Brain microvascular endothelial cell (primary cell): Measurements from ENCODE around the gene KRTAP10-4.

Experiments
- DNase-seq: peaks from one replicate; pipeline ENCODE4 v3.0.0-alpha.2; 2020
- H3K27ac ChIP-seq: fragments of 250-450 bp; sonication (Bioruptor Pico); 2 replicates; pipeline ENCODE4 v1.5.1; 2020; ENCODE audit warnings: mild to moderate bottlenecking, moderate library complexity
- H3K27me3 ChIP-seq: fragments of 250-450 bp; sonication (Bioruptor Pico); replicated peaks from 2 replicates; pipeline ENCODE4 v1.5.1; 2020; ENCODE audit warnings: mild to moderate bottlenecking
- H3K36me3 ChIP-seq: fragments of 250-450 bp; sonication (Bioruptor Pico); replicated peaks from 2 replicates; pipeline ENCODE4 v1.5.1; 2020; ENCODE audit warnings: mild to moderate bottlenecking
- H3K4me3 ChIP-seq: 2 replicates; pipeline ENCODE4 v1.5.1; 2011; ENCODE audit warnings: low read depth, mild to moderate bottlenecking, control low read depth, low read length, moderate library complexity
- CTCF ChIP-seq: IDR thresholded peaks from 2 replicates; pipeline ENCODE4 v1.5.1; 2011; ENCODE audit warnings: low read depth, mild to moderate bottlenecking, moderate library complexity, low read length, control low read depth, inconsistent platforms; ENCODE audit errors: missing control alignments
- in situ Hi-C: cut with HindIII; loops from 2 replicates; pipeline ENCODE4 v1.10.0; 2017; ENCODE audit warnings: low sequenced_read_pairs, low pct_ligation_motif_present

Gene KRTAP10-4

GRCh38 chr21:44592446-44593311 lies 19.1 kb downstream of the KRTAP10-4 start, which contains the start of gene KRTAP10-6:
Gene KRTAP10-6, minus strand, starts transcription at chr21:44592505. Its CDS starts 21 bp downstream, at chr21:44592484.
- Histone ChIP-seq H3K4me3 (no peak within 1 kb of the TSS), H3K27me3 (peaks cover 11% of the 10 kb centered on the region), H3K36me3 (no peaks in the 10 kb centered on the region), H3K27ac (no peak within 1 kb of the TSS)
- in situ Hi-C loops, result no loop called here
- no peak for TF ChIP-seq CTCF
- no peak for DNase-seq

DNA sequence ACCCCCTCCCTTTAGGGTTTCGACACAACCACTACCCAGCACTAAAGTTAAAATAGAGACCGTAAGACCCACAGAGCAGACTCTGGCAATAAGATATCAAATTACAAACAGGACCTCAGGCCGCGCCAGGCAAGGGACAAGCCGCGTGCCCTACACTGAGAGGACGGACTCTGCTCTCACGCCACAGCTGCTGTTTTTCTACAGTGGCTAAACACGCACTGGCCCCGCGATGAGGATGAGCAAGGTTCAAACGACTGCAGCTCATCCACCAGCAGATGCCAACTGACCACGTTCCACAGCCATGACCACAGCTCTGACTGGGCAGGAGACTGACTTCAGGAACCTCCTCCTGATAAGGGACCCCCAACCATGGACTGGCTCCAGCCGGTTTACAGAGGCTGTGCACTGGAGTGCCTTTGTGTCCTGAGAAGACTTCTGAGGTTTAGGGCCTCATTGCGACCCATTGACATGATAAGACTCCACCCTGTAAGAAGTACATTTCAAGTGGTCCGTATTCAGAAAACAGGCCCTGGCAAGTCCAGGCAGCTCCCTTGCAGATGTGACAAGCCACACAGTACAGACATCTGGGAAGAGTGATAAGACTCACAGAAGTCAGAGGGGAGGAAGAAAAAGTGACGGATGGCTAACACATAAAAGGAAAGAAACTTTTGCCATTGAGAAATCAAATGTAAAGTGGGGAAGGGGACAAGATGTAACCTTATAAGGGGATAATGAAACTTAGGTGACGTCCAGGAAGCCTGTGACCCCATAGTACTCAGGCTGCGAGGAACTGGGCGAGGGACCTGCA lies 20.3 kb downstream of the KRTAP10-4 start:
- in situ Hi-C loops, result no loop called here
- TF ChIP-seq CTCF, result no peak
- Histone ChIP-seq H3K4me3 (no peak overlapping the region), H3K27ac (no peak overlapping the region), H3K36me3 (no peaks in the 10 kb centered on the region), H3K27me3 (peaks cover 13% of the 10 kb centered on the region)
- DNase-seq, result no peak

DNA sequence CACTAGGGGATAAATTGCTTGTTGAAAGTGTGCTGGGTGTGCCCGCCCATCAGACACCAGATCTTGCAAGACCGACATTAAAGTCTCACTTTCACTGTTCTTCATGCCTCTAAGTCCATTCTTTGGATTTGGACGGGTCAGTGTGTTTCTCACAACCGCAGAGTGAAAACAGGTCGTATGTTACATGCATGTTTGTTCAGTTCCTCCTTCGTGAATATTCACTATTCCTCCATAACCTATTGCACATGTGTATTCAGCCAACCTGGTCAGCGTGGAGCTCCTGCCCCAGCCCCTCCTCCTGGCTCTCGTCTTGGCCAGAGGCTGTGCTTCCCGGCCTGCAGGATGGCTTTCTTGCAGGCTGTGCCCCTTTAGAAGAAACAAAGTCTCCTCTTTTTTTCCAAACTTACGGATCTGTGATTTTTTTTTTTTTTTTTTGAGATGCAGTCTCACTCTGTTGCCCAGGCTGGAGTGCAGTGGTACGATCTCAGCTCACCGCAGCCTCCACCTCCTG lies 20.9 kb downstream of the KRTAP10-4 start:
- no peak for DNase-seq
- in situ Hi-C loops, result no loop called here
- Histone ChIP-seq H3K27ac (no peak overlapping the region), H3K4me3 (no peak overlapping the region), H3K27me3 (peaks cover 13% of the 10 kb centered on the region), H3K36me3 (no peaks in the 10 kb centered on the region)
- no peak for TF ChIP-seq CTCF

GRCh38 chr21:44595524-44595923 lies 22.0 kb downstream of the KRTAP10-4 start:
- in situ Hi-C loops, result no loop called here
- no peak for TF ChIP-seq CTCF

DNA sequence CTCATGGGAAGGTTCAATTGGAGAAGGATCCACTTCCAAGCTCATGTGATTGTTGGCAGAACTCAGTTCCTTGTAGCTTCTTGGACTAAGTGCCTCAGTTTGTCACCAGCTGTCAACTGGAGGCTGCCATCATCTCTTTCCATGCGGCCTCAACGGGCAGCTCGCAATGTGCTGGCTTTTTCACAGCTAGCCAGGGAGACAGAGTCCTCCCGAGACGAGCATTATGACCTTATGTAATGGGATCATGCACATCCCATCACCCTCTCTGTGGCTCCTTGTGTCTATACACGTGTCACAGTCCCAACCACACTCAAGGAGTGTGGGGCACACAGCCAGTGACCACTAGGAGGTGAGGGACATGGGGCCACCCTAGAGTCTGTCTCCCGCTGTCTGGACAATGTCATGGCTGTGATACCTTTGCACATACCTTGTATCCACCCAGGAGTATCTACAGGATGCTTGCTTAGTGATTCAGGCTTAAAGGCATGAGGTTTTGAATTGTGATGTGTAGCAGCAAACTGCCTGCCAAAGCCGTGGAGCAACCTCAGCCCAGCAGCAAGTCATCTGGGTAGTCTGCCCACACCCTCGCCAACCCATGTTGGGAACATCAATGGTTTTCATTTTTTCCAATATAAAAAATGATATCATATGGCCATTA lies 22.7 kb downstream of the KRTAP10-4 start:
- Histone ChIP-seq H3K27ac (no peak overlapping the region), H3K36me3 (no peaks in the 10 kb centered on the region), H3K27me3 (peaks cover 13% of the 10 kb centered on the region), H3K4me3 (no peak overlapping the region)
- in situ Hi-C loops, result no loop called here
- DNase-seq, result no peak
- TF ChIP-seq CTCF, result no peak

More at GRCh38 chr21:44595524-44595923, 22.0 kb downstream of the KRTAP10-4 start:
- no peak for DNase-seq
- H3K36me3 ChIP-seq, result no peaks in the 10 kb centered on the region
- peaks cover 13% of the 10 kb centered on the region for H3K27me3 ChIP-seq
- H3K27ac ChIP-seq, result no peak overlapping the region
- no peak overlapping the region for H3K4me3 ChIP-seq
